AG09309 (cell line): ENCODE data around the gene S100A13.
"Not testable (repeated sequence)": the region's sequence is repeated elsewhere in the genome, so short reads cannot be mapped to it uniquely, and the experiment has no call there.

ENCODE experiments used
- DNase-seq: peaks from one replicate; pipeline ENCODE4 v3.0.0-alpha.2; 2010; ENCODE audit warnings: low read depth
- H3K4me3 ChIP-seq: 2 replicates; pipeline ENCODE4 v1.5.1; 2011; ENCODE audit warnings: mild to moderate bottlenecking, low read depth, low read length, moderate library complexity; ENCODE audit not compliant: control insufficient read depth
- TF ChIP-seq, protein P1 (sequence below): IDR thresholded peaks from 2 replicates; pipeline ENCODE4 v1.5.1; 2011; ENCODE audit warnings: mild to moderate bottlenecking, low read depth, low read length, inconsistent platforms; ENCODE audit not compliant: insufficient read depth, control insufficient read depth; ENCODE audit errors: missing control alignments

S100A13 gene

DNA sequence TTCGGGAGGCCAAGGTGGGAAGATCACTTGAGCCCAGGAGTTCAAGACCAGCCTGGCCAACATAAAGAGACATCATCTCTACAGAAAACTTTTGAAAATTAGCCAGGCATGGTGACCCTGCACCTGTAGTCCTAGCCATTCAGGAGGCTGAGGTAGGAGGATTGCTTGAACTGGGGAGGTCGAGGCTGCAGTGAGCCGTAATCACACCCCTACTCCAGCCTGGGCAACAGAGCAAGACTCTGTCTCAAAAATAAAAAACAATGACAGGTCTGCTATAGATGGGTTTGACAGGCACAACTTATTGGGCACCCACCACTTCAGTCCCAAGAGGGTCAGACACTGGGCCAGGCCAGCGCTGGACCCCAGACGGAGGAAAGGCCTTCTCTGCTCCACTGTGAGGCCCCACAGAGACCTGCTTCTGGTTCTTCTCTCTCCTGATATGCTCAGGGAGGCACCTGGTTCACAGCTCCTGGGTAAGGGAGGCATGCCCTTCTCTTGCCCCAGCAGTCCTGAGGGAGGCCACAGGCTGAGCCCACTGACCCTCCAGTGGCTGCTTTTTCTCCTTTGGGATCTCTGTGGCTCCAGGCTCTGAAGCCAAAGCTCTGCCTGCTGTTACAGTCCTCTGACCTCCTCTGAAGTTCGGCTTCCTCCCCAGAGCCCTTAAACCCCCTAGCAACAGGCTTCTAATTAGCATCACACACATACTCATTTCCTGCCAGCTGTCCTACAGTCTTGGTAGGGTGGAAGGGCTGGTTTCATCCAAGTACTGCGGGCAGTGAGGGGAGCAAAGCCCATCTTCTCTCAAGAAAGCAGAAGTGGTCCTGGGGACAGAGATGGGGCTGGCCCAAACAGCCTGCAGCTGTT, 28.8 kb downstream of the S100A13 start:
- no peak overlapping the region for H3K4me3 ChIP-seq
- TF ChIP-seq, protein P1, sequence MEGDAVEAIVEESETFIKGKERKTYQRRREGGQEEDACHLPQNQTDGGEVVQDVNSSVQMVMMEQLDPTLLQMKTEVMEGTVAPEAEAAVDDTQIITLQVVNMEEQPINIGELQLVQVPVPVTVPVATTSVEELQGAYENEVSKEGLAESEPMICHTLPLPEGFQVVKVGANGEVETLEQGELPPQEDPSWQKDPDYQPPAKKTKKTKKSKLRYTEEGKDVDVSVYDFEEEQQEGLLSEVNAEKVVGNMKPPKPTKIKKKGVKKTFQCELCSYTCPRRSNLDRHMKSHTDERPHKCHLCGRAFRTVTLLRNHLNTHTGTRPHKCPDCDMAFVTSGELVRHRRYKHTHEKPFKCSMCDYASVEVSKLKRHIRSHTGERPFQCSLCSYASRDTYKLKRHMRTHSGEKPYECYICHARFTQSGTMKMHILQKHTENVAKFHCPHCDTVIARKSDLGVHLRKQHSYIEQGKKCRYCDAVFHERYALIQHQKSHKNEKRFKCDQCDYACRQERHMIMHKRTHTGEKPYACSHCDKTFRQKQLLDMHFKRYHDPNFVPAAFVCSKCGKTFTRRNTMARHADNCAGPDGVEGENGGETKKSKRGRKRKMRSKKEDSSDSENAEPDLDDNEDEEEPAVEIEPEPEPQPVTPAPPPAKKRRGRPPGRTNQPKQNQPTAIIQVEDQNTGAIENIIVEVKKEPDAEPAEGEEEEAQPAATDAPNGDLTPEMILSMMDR: no peak
- DNase-seq: no peak

DNA sequence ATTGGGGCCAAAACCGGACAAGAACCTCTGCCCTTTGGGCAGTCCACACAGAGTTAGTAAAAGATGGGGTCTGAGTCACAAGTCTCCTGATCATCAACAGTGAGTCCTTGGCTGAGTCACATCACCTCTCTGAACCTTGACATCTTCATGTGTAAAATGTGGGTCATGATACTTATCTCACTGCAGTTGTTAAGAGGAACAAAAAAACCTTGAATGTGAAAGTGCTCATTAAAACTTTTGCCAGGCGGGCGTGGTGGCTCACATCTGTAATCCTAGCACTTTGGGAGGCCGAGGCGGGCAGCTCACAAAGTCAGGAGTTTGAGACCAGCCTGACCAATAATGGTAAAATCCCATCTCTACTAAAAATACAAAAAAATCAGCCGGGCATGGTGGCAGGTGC, 30.1 kb downstream of the S100A13 start:
- DNase-seq: no peak
- no peak overlapping the region for H3K4me3 ChIP-seq
- TF ChIP-seq, protein P1: no peak

DNA sequence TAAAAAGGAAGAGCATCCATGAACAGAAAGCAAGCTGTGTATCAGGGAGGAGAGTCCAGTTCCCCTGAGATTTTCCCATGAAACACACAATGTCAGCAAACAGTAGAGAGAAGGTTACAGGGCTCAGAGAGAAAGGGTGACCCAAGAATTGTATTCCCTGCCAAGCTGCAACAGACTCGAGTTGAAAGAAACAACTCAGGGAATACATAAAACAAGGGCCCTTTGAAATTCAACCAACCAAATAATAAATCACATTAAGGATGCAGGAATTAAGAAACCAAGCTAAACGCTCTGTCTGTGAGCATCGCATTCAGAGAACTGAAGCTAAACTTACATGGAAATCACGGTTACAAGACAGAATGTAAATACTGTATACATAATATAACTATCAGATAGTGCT, 34.6 kb downstream of the S100A13 start:
- no peak for DNase-seq
- TF ChIP-seq, protein P1: no peak
- H3K4me3 ChIP-seq: no peak overlapping the region

DNA sequence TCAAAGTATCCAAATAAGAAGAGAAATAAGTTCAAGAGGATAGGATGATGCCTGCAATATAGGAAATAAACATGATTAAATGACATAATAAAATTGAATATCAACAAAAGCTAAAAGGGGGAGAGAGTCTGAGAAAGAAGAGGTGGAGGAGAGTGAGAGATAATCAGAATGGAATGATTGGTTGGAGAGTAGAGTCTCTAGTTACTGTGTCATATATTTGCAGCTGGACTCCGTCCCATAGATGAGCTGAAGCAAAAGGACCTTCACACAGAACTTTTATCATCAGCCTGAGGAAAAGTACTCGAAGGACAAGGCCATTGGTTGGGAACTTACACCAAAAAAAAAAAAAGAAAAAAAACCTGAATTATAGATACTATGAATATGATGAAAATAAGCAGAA, 38.8 kb downstream of the S100A13 start:
- TF ChIP-seq, protein P1: no peak
- DNase-seq: no peak
- H3K4me3 ChIP-seq: no peak overlapping the region

DNA sequence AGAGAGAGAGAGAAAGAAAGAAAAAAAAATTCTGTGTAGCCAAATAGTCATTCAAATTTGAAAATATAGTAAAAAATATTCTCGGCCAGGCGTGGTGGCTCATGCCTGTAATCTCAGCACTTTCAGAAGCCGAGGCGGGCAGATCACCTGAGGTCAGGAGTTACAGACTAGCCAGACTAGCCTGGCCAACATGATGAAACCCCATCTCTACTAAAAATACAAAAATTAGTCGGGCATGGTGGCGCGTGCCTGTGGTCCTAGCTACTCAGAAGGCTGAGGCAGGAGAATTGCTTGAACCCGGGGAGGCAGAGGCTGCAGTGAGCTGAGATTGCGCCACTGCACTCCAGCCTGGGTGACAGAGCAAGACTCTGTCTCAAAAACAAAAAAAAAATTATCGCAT, 39.3 kb downstream of the S100A13 start:
- H3K4me3 ChIP-seq, DNase-seq: not testable (repeated sequence)

DNA sequence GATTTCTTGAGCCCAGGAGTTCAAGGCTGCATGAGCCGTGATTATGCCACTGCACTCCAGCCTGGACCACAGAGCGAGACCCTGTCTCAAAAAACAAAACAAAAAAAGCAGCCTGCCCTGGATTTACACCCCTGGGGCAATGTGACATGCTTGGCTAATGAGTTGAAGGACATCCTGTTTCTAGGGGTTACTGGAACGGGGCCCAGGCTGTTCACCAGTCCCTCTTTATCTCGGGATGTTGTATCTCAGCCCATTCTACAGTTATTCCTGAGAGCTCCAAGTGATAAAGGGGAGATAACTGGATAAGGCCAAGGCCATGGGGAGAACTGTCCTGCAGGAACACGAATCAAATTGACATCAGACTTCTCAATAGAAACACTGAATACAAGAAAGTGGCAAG, 40.0 kb downstream of the S100A13 start:
- no peak overlapping the region for H3K4me3 ChIP-seq
- TF ChIP-seq, protein P1: no peak
- DNase-seq: no peak

DNA sequence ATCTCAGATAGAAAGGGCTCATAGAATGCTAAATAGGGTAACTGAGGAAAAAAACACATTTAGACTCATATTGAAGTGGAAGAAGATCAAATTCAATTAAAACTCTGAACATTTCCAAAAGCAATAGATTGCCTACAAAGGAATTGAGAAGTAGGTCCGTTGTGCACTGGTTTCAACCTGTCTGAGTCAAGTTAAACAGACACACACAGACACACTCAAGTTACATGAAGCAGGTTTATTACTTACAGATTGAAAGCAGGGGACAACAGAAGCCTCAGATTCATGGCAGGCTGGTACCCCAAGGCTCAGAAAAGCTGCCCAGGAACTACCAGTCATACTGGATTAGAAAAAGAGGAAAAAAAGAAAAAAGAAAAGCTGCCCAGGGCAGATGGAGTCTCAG, 41.0 kb downstream of the S100A13 start:
- DNase-seq: no peak
- no peak overlapping the region for H3K4me3 ChIP-seq
- TF ChIP-seq, protein P1: no peak
